ENCODE data around the gene ENTPD6. TPM values are rescaled to one million over a fixed set of nuclear protein-coding genes. Genes with fewer than 3 reads are reported as not detected.

ENTPD6 gene
- total RNA-seq, 1 experiment from 2014 or later, result 80.4 TPM

- intact Hi-C loops (cut with micrococcal nuclease; ENCODE audit: unreplicated experiment), result no loop called here
- POLR2A ChIA-PET (ENCODE audit: unreplicated experiment), result interaction anchor here (0.6 kb wide), 1 partner anchor 23 kb away, joined by 3 read pairs; no protein-coding TSS in a partner anchor
- Histone ChIP-seq H3K36me3 (ENCODE audit: low read depth) (peaks cover 24% of the 10 kb centered on the region), H3K4me2 (no peak overlapping the region), H2AFZ (no peak overlapping the region), H3K27me3 (ENCODE audit: insufficient read depth, low read depth) (no peaks in the 10 kb centered on the region), H3K27ac (no peak overlapping the region), H3K9me3 (ENCODE audit: insufficient read depth, low read depth) (no peaks in the 10 kb centered on the region), H3K4me1 (replicated peaks; ENCODE audit: insufficient read depth) (no peaks in the 10 kb centered on the region), H3K79me2 (ENCODE audit: low read depth) (no peaks in the 10 kb centered on the region), H3F3A (ENCODE audit: insufficient read depth, low read depth) (no peaks in the 10 kb centered on the region), H3K9me2 (ENCODE audit: insufficient read depth) (no peaks in the 10 kb centered on the region), H3K4me3 (no peak overlapping the region), H4K20me1 (ENCODE audit: insufficient read depth) (peaks cover 27% of the 10 kb centered on the region)
- no peak for DNase-seq
- BruUV-seq (replicated peaks), result no TSS peak
- CTCF ChIA-PET, result no interaction called here
- TF ChIP-seq CTCF (conservative IDR thresholded peaks at IDR 0.05) (no peak), EZH2 (IDR thresholded peaks at IDR 0.05; ENCODE audit: low read depth) (no peak)
Measured at GRCh38 chr20:25275813-25276532, 80.5 kb downstream of the ENTPD6 start.

Other genes with a start within 250 kb of the ENTPD6 start
- not detected in 2 replicates for gene CST7, start 246.4 kb upstream of the ENTPD6 start, total RNA-seq (2021)
- gene APMAP, start 203.0 kb upstream of the ENTPD6 start, total RNA-seq (2021), result 96.6 and 103 TPM in 2 replicates
- gene ACSS1, start 137.6 kb upstream of the ENTPD6 start, total RNA-seq (2021), result 12.8 and 12.9 TPM in 2 replicates
- gene VSX1, start 113.6 kb upstream of the ENTPD6 start, total RNA-seq (2021), result 0.65 and 1.5 TPM in 2 replicates
- gene PYGB, start 52.4 kb downstream of the ENTPD6 start, total RNA-seq (2021), result 127 and 133 TPM in 2 replicates
- 60.1 and 72.6 TPM in 2 replicates for gene ABHD12, start 195.1 kb downstream of the ENTPD6 start, total RNA-seq (2021)
- 26.6 and 27.8 TPM in 2 replicates for gene GINS1, start 212.0 kb downstream of the ENTPD6 start, total RNA-seq (2021)

All from PC-9 (cell line).